GM19463 (cell line): ENCODE results near the gene LMO7.

Source experiments
- ATAC-seq: cut with Tn5 transposase; IDR thresholded peaks from one replicate; pipeline ENCODE4 v1.9.1; 2021; ENCODE audit warnings: mild to moderate bottlenecking, moderate library complexity; ENCODE audit not compliant: unreplicated experiment

The LMO7 gene

DNA sequence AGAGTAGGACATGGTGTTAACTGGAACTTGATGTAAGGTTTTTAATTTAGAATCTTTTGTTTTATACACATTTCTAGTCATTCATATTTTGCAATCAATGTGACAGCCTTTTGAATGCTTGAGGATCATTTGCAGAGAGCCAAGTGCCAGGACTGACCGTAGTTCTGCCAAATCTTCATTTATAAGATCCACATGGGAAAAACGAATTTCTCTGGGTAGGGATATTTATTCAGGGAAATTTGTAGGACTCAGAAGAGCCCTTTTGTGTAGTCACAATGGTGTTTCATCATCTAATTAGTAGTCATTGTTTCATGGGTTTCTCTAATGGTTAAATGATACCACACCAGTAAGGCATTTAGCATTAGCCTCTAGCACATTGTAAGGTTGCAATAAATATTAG lies 161.1 kb downstream of the LMO7 start:
- ATAC-seq = no peak

DNA sequence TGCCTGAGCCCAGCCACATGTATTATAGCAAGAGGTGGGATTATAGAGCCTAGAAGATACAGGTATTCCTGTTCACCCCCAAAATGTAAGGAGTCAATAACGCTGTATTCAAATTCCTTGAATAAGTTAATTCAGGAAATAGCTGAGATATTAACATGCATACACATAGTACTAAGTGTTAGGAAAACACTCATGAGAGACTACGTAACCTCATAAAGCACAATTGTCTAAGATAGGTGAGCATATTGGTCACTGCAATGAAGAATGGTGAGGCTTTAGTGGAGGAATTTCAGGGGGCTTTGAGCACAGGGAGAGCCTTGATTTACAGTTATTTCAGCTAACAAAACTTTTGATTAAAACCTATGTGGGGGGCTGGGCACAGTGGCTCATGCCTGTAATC lies 161.6 kb downstream of the LMO7 start:
- ATAC-seq = no peak

DNA sequence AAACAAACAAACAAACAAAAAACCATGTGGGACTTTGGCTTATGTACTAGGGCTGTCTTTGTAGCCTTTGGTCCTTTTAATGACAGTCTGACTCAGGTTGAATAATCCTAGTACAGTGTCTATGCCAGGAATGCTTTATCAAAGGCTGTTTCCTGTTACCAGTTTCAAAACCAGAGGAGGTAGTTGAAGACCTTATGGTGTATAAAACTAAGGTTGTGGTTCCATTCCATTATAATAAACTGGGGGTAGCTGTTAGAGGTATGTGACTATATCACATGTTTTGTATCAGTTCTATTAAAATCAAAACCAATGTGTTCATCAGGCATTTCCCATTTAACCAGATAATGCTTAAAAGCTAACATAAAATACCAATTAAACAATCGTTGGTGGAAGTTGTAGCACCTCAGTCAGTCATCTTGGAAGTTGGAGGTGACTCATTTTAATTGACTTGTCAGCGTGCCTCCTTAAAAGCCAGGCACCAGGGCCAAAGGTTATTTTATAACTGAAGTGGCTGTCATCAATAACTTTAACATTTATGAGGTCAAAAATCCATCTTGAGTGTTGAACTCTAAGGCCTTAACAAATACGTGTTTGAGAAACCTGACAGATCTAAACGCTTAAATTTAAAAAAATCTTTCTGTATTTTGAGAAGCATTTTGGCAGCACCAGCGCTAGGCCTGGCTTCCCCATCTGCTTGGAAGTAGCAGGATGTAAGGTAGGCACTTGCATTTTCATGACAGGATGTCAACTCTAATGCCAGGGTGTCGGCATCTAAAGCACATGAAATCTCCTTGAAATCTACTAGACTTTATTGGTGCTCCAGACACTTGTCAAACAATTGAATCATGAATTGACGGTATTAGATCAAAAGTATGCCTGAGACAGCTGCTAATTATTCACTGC lies 162.5 kb downstream of the LMO7 start:
- no peak for ATAC-seq

DNA sequence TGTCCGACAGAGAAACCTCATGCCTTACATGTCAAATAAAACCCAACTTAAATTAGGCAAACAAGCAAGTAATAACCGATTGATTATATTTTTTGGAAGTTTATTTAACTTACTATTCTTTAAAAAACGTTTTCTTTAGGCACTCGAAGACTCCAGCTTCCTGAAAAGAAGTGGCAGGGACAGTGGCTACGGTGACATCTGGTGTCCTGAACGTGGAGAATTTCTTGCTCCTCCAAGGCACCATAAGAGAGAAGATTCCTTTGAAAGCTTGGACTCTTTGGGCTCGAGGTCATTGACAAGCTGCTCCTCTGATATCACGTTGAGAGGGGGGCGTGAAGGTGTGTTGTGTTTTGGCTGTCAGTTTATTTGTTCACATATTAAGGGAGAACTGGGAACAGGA lies 164.4 kb downstream of the LMO7 start:
- ATAC-seq = no peak

DNA sequence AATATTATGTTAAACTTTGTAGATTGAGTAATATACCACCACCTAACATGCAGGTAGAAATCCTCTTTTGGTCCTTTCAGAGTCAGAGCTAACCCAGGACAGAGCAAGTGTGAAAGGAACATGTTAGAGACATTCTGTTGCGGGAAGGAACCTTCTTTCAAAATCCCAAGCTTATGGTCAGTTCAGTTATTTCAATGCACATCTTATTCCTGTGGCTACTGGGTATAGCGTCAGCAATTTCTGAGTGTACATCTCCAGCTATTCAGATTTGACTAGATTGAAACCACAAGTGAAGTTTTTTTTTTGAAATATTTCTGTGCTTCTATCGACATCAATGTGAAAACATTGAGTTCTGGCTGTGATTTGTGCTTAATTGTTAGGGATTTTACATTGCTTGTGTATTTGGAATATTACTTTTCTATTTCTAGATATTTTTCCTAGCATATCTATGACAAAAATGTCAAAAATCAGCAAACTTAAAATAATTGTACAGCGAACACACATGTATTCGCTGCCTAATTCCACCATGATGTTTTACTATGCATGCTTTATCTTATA lies 165.3 kb downstream of the LMO7 start:
- ATAC-seq = no peak

DNA sequence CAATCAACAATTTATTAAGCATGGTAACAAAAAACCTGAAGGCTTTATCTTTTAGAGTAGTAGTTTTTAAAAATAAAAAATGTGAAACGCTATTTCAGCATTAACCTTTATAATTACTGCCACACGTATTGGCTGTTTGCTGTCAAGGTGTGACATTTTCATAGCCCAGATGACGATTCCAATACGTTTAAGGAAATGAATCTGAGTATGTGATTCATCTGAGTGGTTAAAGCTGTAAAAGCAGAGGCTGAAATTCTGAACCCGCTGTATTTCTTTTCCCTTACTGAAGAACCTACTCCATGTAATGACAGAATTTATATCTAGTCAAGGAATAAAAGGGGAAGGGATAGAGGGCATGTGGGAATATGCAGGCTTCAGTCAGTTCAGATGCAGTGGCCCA lies 166.0 kb downstream of the LMO7 start:
- ATAC-seq = no peak

DNA sequence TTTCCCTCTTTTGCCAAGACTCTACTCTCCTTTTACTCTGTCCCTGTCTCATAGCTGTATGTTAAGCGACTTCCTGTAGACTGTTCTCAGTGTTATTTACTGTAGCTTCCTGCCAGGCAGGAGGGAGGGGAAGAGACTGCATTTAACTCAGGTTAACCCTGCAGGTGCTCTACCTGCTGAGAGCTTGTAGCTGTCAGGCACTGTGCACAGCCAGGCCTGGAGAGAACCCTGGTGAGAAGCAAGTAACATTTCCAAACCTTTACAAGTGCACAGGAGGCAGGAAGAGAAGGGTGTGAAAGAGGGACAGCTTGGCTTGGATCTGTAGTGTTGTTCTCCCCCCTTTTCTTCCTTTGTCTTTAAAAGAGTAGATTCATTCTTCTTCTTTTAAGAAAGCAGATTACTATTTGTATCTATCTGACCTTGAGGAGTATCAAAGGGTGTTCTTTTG lies 167.1 kb downstream of the LMO7 start:
- peak; percentile 74 for ATAC-seq

DNA sequence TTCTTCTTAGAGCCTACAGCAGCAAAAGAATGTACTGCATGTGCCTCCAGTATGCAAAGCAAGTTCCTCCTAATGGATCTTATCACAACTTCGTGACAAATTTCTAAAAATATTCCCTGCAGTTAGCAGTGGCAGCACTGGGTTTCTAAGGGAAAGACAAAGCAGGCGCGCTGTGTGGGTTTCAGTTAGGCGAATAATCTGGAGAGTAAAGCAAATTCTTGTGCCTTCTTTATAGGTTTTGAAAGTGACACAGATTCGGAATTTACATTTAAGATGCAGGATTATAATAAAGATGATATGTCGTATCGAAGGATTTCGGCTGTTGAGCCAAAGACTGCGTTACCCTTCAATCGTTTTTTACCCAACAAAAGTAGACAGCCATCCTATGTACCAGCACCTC lies 167.9 kb downstream of the LMO7 start:
- ATAC-seq = no peak

DNA sequence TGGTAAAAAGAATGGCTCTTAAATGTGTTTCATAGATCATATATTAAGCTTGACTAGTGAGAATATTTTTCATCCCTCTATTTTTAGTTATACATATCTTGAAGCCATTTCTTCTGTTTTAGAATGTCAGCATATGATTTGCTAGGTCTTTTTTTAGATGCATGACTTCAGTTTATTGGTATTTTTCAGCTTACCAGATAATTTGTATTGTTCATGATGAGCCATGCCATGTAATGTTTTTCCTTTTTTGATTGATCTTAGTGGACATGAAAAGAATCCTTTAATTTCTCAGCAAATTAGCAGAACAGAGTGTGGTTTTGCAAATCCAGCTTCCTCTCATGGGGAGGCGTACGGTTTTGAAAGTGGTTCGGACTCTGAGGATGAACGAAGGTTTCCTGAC lies 168.5 kb downstream of the LMO7 start:
- ATAC-seq = no peak

DNA sequence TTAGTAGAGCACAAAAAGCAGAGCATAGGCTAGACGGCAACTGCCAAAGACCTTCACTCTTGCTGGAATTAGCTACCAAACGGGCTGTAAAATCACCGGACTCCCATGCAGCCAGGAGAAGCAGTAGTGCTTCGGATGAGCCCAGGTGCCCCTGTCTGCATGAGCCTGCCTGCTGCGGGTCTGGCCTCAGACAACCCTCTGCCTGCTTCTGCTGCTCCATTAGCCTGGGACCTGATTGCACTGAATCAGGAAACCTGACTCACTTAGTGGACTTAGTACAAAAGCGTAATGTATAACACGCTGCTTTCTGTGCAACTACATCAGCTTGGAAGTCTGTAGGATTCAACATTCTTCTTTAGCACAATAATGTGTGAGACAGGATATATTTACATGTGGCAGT lies 170.0 kb downstream of the LMO7 start:
- no peak for ATAC-seq

DNA sequence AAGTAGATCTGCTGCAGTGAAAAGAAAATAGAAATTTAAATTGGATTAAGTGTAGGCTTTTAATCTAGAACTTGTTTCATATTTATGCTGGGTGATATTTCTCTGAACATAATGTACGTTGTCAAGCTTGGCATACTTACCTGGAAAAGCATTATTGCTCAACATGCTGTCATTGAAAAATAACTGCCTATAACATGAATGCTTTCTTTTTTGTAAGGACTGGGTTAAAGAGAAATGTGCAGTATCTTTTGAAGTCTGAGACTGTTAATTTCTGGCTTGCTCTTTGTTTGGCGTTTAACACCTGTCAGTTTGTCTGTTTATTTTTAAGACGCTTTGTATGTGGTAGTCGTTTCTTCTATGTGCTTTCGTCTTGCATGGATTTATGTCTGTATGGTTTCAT lies 175.2 kb downstream of the LMO7 start:
- no peak for ATAC-seq

DNA sequence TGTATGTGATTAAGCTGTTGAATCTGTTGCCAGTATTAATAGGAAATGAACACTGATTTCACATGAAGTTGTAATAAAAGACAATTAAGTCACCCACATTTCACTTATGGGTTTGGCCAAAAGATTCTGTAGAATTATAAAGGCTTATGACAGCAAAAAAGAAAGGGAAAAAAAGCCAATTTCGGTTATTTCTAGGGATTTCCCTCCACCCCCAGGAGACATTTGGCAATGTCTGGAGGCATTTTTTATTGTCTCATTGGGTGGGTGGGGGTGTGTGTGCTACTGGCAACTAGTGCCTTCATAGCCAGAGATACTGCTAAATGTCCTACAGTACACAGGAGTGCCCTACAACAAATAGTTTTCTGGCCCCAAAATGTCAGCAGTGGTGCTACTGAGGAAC lies 175.7 kb downstream of the LMO7 start:
- ATAC-seq = no peak

DNA sequence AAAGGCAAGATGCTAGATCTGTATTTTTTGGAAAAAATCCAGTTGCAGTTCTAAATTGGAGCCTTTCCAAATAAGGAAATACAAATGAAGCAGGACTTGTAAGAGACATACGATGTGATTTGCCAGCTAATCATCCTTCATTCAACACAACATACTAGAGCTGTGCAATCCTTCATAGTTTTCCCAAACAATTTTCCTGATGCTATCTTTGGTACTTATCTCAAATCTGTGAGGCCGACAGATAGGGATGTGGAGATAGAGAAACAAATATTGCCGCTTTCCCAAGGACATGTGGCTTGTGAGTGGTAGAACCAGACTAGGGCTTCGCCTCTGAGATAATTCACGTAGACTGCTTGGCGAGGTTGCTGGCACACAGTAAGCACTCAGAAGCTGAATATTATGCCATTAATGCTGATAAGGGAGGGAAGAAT lies 176.6 kb downstream of the LMO7 start:
- ATAC-seq = no peak

DNA sequence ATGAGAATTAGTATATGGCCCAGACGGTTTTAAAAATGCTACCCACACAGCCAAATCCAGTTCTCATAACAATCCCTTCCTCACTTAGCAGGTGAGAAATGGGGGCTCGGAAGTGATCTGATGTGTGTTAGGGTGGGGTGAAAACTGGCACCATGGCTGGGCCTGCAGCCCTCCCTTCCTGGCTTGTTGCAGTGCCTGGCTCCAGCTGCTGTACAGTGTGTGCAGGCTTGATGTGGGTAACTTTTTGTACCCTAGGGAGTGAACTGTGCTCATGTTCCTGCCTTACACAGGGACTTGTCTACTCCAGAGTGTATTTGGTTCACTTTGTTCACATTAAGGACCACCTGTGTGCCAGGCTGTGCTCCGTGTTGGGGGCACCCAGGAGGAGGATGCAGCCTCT lies 177.2 kb downstream of the LMO7 start:
- no peak for ATAC-seq

DNA sequence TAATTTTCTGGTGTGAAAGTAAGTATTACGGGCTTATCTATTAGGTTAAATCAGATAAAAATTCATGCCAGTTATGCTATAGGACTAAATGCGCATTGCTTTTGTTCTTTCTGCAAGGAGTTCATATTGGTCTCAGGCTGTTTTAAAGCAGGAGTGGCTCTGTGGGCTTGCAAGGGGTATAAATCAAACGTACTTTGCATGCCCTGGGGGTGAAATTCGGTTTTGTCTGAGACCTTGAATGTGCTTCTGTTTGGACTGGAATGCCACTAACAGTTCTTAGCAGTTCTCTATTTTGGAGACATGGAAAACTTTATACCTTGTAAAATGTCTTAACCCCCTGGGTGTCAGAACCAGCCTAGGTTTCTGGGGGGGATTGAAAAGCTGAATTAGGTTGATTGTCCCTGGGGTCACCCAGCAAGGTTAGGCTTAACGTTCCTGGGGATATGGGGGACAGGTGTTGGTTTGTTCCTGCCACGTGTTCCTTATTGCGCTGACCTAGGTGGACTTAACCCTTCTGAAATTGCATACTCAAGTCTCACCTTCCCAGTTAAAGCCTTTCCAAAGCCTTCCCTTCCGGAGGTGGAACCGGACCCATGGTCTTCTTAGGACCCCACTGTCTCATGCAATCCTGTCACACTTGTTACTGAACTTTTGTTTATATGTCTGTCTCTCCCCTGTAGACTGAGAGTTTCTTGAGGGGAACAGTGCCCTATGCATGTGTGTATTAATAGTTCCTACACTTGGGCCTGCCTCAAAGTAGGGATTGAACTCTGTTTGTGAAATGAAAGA lies 182.2 kb downstream of the LMO7 start:
- no peak for ATAC-seq

DNA sequence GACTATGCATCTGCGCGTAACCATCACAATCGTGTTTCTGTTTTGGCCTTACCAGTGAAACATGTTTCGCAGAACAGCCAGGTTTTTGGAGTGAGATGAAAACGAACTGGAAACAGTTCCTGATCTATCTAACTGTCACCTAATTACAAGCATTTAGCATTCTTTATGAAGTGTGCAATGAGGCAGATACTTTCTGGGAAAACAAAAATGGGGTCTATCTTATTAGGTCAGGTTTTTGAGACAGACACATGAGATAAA lies 182.8 kb downstream of the LMO7 start:
- ATAC-seq = no peak

DNA sequence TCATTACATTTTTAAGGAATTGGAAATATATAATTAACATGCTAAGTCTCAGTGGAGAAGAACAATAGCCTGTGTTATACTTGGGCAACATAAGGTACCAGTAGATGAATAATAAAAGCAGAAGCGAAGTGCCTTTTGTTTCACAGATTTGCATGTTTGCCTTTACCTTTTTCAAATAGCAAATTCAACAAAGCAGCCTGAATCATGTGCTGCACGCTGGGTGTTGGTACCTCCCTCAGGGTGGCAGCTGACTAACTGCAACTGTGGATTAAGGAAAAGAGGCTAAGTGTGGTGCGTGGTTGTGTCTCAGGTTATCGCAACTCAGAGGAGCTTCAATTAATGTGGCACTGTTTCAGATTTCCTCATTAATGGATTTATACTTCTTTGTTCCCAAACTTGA lies 189.0 kb downstream of the LMO7 start:
- no peak for ATAC-seq

DNA sequence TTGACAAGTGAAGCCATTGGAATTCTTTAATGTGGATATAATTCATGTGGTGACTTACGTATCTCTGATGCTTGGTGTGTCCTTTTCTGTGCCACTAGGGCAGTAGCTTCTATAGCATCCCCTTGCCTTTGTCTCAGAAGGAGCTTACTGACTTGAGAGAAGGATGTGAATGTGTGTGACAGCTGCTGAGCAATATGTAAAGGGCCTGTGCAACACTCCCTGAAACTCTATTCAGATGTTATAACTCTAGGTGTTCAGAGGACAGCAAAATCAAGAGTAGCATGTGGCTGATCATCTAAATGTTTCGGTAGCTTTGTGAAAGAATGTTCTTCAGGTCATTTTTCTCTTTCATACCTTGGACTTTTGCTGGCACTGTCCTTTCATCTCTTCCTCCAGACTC lies 189.5 kb downstream of the LMO7 start:
- peak; percentile 39 for ATAC-seq

DNA sequence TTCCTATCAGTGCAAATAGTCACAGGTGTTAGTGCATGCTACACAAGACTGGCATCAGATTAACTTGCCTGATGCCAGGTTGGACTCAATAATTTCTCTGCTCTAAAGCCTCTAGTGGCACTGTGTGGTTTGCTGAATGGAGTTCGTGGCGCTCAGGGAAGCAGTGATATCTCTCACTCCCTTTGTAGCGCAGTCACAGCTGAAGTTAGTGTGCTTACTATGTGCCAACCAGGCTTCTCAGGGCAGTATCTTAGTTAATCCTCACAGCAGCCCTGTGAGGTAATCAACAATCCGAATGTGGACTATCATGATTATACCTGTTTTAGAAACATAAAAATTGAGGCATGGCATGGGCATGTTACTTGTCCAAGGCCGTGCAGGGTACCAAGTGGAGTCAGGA lies 190.3 kb downstream of the LMO7 start:
- ATAC-seq = no peak

DNA sequence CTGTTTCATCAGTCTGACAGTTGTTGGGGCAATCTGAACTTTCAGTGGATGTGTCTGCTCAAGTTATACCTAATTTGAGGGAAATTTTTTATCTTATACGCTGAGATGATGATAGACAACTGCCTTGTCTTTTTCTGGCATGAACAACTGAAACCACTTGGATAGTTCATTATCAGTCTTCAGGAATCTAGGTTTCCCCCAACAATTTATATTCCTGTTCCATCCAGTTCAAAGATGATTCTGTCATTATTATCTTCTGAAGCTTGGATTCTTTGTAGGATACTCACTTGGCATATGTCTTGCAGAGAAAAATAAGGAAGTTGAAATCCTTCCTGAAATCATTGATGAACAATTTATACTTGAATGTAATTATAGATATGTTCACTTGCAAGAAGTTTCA lies 193.7 kb downstream of the LMO7 start:
- no peak for ATAC-seq

DNA sequence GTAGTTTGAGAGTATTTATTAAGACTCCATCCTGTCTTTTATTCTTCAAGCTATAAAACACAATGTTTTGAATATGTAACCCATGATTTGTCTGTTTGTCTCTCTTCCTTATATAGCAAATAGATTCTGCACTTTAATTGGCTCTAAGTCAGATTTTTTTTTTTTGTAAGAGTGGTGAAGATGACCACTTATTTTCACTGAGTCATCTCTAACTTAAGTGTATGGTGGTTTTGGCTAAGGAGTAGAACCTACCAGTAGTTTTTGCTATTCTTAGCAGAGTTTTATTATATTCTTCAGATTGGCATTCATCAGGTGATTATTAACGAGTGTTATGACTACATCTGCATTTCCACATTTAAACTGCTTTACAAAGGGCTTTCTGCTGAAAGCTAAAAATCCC lies 194.7 kb downstream of the LMO7 start:
- no peak for ATAC-seq

DNA sequence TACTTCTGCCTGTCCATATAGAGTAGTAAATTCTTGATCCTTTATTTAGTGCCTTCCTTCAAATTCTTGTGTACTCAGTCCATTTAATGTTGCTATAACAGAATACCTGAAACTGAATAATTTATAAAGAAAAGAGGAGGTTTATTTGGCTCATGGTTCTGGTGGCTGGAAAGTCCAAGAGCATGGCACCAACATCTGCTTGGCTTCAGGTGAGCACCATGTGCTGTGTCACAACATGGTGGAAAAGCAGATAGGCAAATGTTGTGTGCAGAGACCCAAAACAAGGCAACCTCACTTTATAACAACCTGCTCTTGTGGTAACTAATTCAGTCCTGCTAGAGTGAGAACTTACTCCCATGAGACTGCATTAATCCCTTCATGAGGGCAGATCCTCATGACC lies 195.3 kb downstream of the LMO7 start:
- ATAC-seq = no peak
